ENCODE results near the gene COQ8B.
"Not testable (repeated sequence)": the region's sequence is repeated elsewhere in the genome, so short reads cannot be mapped to it uniquely, and the experiment has no call there.

Gene COQ8B

GRCh38 chr19:40741527-40742390 lies 25.1 kb upstream of the COQ8B start:
- DNase-seq (ENCODE audit: low read depth): no peak

GRCh38 chr19:40740747-40741146 lies 24.1 kb upstream of the COQ8B start:
- DNase-seq (ENCODE audit: low read depth): no peak

GRCh38 chr19:40739871-40740703 lies 23.4 kb upstream of the COQ8B start:
- no peak for DNase-seq (ENCODE audit: low read depth)

GRCh38 chr19:40739030-40739839 lies 22.5 kb upstream of the COQ8B start:
- no peak for DNase-seq (ENCODE audit: low read depth)

- no peak for DNase-seq (ENCODE audit: low read depth)
Observed at GRCh38 chr19:40737102-40737644, 20.5 kb upstream of the COQ8B start.

- no peak for DNase-seq (ENCODE audit: low read depth)
Observed at GRCh38 chr19:40736661-40737060, 20.0 kb upstream of the COQ8B start.

- no peak for DNase-seq (ENCODE audit: low read depth)
Observed at GRCh38 chr19:40735013-40735771, 18.5 kb upstream of the COQ8B start.

- DNase-seq (ENCODE audit: low read depth): no peak
Observed at GRCh38 chr19:40733149-40733548, 16.5 kb upstream of the COQ8B start.

GRCh38 chr19:40732304-40732703 lies 15.6 kb upstream of the COQ8B start:
- DNase-seq (ENCODE audit: low read depth): not testable (repeated sequence)

GRCh38 chr19:40730065-40730464 lies 13.4 kb upstream of the COQ8B start:
- DNase-seq (ENCODE audit: low read depth): not testable (repeated sequence)

GRCh38 chr19:40726279-40726678 lies 9.6 kb upstream of the COQ8B start:
- DNase-seq (ENCODE audit: low read depth): no peak

GRCh38 chr19:40724855-40725254 lies 8.2 kb upstream of the COQ8B start:
- DNase-seq (ENCODE audit: low read depth): no peak

GRCh38 chr19:40724315-40724714 lies 7.6 kb upstream of the COQ8B start:
- DNase-seq (ENCODE audit: low read depth): no peak

GRCh38 chr19:40723661-40724254 lies 7.1 kb upstream of the COQ8B start:
- no peak for DNase-seq (ENCODE audit: low read depth)

- DNase-seq (ENCODE audit: low read depth): no peak
Observed at GRCh38 chr19:40721936-40722661, 5.4 kb upstream of the COQ8B start.

GRCh38 chr19:40721140-40721486 lies 4.4 kb upstream of the COQ8B start:
- no peak for DNase-seq (ENCODE audit: low read depth)

- no peak for DNase-seq (ENCODE audit: low read depth)
Observed at GRCh38 chr19:40719414-40719894, 2.8 kb upstream of the COQ8B start.

GRCh38 chr19:40718774-40719391 lies 2.2 kb upstream of the COQ8B start:
- no peak for DNase-seq (ENCODE audit: low read depth)
